Germinal center (tissue), 1 donor: ENCODE results near the gene KCNA10.

Source experiments
- DNase-seq: peaks from one replicate; pipeline ENCODE4 v3.0.0; 2012; ENCODE audit warnings: mixed read lengths, low spot score

The KCNA10 gene

GRCh38 chr1:110498270-110498669, 20.7 kb downstream of the KCNA10 start:
- no peak for DNase-seq

GRCh38 chr1:110495926-110496600, 22.9 kb downstream of the KCNA10 start:
- peak; percentile 78 for DNase-seq

DNA sequence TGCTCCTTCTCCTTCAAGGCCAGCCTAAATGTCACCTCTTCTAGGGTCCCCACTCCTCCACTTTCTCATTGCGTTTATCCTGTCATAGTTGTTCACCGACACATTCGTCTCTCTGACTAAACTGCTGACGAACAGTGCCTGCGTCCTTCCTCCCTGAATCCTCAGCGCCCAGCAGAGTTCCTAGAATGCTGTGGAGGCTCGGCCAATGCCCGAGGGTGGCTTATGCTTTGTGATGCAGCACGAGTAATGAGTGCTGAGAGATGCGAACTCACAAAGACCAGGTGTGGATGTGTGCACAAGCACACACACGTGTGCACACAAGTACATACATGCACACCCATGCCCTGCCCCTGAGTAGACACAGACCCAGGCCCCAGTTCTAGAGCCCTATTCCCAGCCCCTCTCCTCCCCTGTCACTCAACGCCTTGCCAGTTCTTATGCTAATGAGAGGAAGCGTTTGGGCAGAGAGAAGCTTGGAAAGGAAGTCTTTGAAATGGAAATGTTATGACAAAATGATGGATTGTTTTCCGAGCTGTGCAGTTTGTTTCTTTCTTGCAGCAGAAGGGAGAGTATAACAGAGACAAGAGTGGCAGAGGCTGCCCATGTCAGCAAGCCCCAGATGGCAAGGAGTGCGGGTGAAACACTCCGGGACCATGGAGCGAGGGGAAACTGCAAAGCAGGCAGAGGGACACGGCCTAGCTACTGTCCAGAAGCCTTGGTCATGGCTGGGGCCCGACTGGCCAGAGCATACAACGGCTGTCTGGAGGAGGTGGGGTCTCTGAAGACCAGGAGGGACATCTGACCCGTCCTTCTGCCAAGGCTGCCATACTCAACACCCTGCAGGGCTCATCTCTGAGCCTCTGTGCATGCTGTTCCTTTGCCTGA, 24.2 kb downstream of the KCNA10 start:
- no peak for DNase-seq

- no peak for DNase-seq
Measured at GRCh38 chr1:110494036-110494435, 24.9 kb downstream of the KCNA10 start.

GRCh38 chr1:110493059-110493699, 25.8 kb downstream of the KCNA10 start:
- DNase-seq: no peak

DNA sequence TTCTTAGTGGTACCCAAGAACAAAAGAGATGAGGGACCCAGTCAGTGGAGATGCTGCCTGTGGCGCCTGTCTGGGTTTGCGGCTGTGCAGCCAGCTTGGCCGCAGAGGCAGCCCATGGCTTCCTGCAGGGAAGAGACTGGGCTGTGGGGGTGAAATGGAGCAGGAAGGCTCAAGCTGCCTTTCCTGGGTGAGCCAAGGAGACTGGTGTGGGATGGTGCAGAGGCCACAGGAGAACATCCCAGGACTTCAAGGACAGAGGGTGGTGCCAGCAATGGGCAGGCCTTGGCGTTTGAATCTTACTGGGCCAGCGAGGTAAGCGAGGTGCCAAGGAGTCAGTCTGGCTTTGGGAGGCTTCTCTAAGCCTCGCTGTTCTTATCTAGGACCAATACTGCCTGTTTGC, 26.4 kb downstream of the KCNA10 start:
- no peak for DNase-seq

GRCh38 chr1:110490791-110491451, 28.1 kb downstream of the KCNA10 start:
- DNase-seq: no peak

DNA sequence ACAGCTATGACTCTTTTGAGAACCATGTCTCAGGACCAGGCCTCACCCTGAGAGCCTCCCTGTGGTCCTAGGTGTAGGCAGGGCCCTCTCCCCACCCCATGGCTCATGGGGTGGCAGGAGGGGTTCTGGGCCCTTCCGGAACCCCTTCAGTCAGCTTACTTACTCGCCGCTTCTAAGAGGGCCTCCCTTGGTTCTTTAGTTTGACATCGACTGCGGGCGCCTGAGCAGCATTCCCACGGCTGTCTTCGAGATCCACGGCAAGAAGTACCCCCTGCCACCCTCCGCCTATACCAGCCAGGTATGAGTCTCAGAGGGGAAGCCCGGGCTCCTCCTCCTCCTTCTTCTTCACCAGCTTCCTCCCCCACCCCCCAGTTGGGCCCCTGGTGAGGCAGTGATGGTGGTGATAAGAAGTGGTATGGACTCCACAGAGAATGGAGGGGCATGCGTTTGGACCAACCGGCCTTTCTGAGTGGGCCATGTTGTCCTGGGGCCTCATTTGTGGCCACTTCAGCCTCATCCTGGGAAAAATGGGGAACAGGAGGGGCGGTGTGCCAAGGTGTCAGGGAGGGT, 28.9 kb downstream of the KCNA10 start:
- no peak for DNase-seq

- no peak for DNase-seq
Measured at GRCh38 chr1:110489406-110489805, 29.6 kb downstream of the KCNA10 start.

GRCh38 chr1:110488867-110489266, 30.1 kb downstream of the KCNA10 start:
- DNase-seq: no peak

DNA sequence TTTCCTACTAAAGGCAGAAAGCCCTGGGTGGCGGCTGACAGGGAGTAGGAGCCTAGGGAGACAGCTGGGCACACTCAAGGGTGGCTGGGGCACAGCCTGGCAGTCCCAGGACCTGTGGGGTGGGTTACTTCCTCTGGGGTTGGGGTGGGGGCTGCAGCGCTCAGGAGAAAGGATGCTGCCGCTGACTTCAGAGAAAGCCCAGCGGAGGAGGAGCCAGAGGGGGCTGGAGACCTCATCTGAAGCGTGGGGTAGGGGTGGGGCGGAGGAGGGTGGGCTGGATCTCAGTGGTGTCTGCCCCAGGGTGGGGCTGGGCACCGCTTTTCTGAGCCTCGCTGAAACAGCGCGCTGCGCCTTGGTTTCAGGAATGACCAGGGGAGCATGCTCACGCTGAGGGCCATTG, 30.8 kb downstream of the KCNA10 start:
- no peak for DNase-seq

GRCh38 chr1:110487726-110488125, 31.2 kb downstream of the KCNA10 start:
- no peak for DNase-seq

DNA sequence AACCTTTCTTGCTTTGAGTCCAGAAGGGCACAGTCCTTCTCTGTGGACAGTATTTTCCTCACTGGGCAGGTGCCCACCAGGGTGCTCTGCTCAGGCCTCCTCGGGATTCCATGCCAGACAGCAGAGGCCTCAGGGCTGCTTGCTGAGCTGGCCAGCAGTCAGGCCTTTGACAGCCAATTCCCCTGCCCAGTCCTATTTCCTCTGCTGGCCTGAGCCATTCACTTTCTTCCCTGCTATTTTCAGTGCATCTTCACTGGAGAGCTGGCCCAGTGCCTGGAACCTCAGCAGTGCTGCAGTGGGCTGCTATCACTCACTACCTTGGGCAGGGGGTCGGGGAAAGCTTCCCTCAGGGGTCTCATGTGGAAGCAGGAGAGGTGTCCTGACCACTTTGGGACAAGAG, 33.2 kb downstream of the KCNA10 start:
- DNase-seq: no peak

DNA sequence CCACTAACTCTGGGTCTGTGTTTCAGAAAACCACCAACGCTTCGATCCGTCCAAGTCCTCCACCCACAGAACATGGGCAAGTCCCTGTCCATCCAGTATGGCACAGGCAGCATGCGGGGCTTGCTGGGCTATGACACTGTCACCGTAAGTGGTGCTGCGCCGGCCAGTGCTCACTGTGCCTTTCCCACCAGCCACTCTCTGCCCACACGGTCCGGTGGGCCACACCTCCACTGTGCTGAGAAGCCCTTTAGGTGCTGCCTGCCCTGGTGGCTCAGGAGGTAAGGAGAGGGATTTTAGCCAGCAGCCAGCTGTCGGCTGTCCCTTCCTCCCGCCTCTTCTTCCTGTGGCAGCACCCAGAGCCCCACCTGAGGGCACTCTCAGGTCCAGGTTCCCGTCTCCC, 34.2 kb downstream of the KCNA10 start:
- DNase-seq: no peak

DNA sequence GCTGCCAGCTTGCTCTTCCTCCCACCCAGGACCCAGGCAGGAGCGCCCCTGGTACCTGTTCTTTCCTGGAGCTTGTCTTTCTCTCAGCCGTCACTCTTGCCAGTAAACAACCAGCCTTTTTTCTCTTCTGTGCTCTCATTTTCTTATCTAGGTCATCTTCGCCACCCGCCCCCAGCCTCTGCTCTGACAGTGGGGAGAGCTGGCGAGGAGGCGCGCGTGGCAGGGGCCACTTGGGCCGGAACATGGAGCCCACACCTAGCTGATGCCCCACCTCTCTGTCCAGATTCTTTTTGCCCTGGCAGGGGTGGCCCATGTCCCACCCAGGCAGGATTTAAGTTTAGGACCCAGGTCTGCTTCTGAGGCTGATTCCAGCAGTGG, 35.7 kb downstream of the KCNA10 start:
- no peak for DNase-seq

DNA sequence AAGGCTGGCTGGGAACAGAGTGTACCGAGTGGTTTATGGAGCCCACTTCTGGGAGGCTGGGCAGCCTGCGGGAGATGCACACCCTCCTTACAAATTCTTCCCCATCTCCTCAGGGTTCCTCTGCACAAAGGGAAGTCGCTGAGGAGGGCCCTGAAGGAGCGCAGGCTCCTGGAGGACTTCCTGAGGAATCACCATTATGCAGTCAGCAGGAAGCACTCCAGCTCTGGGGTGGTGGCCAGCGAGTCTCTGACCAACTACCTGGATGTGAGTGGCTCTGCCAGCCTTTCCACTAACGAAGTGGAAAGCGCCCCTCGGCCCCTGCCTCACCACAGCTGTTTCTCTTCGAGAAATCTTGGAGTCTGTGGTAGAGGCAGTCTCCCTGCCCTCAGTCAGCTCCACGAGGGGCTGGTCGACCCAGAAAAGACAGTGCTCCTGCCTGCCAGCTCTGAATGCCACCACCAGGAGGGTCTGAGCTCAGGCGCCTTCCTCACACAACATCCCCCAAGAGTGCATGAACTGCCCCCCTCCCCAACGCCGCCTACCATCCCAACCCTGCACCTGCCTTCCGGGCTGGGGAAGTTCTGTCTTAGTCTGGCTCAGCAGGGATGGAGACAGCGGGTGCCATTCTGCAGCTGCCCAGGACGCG, 36.2 kb downstream of the KCNA10 start:
- DNase-seq: no peak

GRCh38 chr1:110481968-110482623, 36.9 kb downstream of the KCNA10 start:
- DNase-seq: no peak

- DNase-seq: no peak
Measured at GRCh38 chr1:110480356-110481096, 38.4 kb downstream of the KCNA10 start.

- no peak for DNase-seq
Measured at GRCh38 chr1:110478886-110479285, 40.1 kb downstream of the KCNA10 start.

DNA sequence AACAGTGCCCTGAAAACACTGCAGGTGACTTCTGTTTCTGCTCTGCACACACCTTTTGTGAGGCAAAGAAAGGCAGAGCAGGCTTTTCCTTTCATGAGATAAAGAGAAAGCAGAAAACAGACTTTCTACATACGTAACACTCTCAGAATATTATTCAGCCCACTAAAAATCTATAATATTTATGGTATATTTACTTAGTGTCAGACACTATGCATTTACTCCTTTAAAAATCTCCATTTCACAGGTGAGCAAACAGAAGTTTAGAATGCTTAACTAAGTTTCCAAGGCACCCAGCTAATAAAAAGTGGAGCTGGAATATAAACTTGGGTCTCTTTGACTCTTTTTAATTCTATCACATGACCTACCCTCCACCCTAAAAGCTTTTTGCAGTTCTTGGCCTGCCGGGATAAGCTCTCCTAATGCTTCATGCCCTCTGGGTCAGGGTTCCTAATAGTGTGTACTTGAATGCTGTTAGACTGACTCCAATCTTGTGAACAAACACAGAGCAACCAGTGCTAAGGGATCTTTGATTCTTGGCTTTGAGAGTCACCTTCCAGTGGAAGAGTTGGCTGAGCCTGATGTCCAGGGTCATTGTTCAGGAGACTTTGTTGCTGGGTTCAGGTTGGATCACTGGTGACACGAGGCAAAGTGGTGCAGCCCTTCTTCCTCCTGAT, 40.9 kb downstream of the KCNA10 start:
- no peak for DNase-seq
